ENCODE measurements around the gene LHFPL6.
"Not testable (repeated sequence)": the region's sequence is repeated elsewhere in the genome, so short reads cannot be mapped to it uniquely, and the experiment has no call there.

The LHFPL6 gene

GRCh38 chr13:39377699-39378098, 225.3 kb downstream of the LHFPL6 start:
- no peak for DNase-seq

- no peak for DNase-seq
Measured at GRCh38 chr13:39376076-39376475, 226.9 kb downstream of the LHFPL6 start.

GRCh38 chr13:39375601-39376000, 227.4 kb downstream of the LHFPL6 start:
- DNase-seq: no peak

- DNase-seq: no peak
Measured at GRCh38 chr13:39374741-39375189, 228.2 kb downstream of the LHFPL6 start.

- no peak for DNase-seq
Measured at GRCh38 chr13:39373145-39373544, 229.8 kb downstream of the LHFPL6 start.

- DNase-seq: no peak
Measured at GRCh38 chr13:39371706-39372105, 231.3 kb downstream of the LHFPL6 start.

- DNase-seq: no peak
Measured at GRCh38 chr13:39370554-39370953, 232.4 kb downstream of the LHFPL6 start.

GRCh38 chr13:39370048-39370447, 232.9 kb downstream of the LHFPL6 start:
- no peak for DNase-seq

- no peak for DNase-seq
Measured at GRCh38 chr13:39369161-39369890, 233.7 kb downstream of the LHFPL6 start.

- DNase-seq: no peak
Measured at GRCh38 chr13:39365879-39366278, 237.1 kb downstream of the LHFPL6 start.

GRCh38 chr13:39364947-39365468, 238.0 kb downstream of the LHFPL6 start:
- no peak for DNase-seq

GRCh38 chr13:39363382-39363772, 239.6 kb downstream of the LHFPL6 start:
- no peak for DNase-seq

- DNase-seq: no peak
Measured at GRCh38 chr13:39362652-39363381, 240.2 kb downstream of the LHFPL6 start.

GRCh38 chr13:39353988-39354387, 249.0 kb downstream of the LHFPL6 start:
- DNase-seq: no peak

GRCh38 chr13:39350461-39350881, 252.5 kb downstream of the LHFPL6 start:
- DNase-seq: no peak

GRCh38 chr13:39349391-39349960, 253.5 kb downstream of the LHFPL6 start:
- no peak for DNase-seq

GRCh38 chr13:39347926-39348901, 254.8 kb downstream of the LHFPL6 start:
- no peak for DNase-seq

- no peak for DNase-seq
Measured at GRCh38 chr13:39345982-39346381, 257.0 kb downstream of the LHFPL6 start.

GRCh38 chr13:39341251-39341650, 261.7 kb downstream of the LHFPL6 start:
- no peak for DNase-seq

GRCh38 chr13:39338114-39338513, 264.9 kb downstream of the LHFPL6 start:
- DNase-seq: not testable (repeated sequence)

GRCh38 chr13:39336937-39337336, 266.1 kb downstream of the LHFPL6 start:
- no peak for DNase-seq

- no peak for DNase-seq
Measured at GRCh38 chr13:39336207-39336606, 266.8 kb downstream of the LHFPL6 start.

Data from bone marrow (tissue), 2 donors.